Parathyroid adenoma (tissue), 2 donors: ENCODE results near the gene DFFB.

Experiments used
- H2AFZ ChIP-seq: fragments of 300-600 bp; sonication (generic); one replicate; pipeline ENCODE4 v1.7.0; 2017; ENCODE audit warnings: antibody characterized with exemption, mild to moderate bottlenecking
- H3K27ac ChIP-seq: fragments of 300-600 bp; sonication (generic); one replicate; pipeline ENCODE4 v1.7.0; 2017
- H3K27me3 ChIP-seq: fragments of 300-600 bp; sonication (generic); one replicate; pipeline ENCODE4 v1.7.0; 2017; ENCODE audit warnings: low read length; ENCODE audit not compliant: control insufficient read depth, insufficient read depth
- H3K36me3 ChIP-seq: fragments of 300-600 bp; sonication (generic); one replicate; pipeline ENCODE4 v1.7.0; 2017; ENCODE audit warnings: low read length; ENCODE audit not compliant: control insufficient read depth, insufficient read depth
- H3K4me1 ChIP-seq: fragments of 300-600 bp; sonication (generic); one replicate; pipeline ENCODE4 v1.7.0; 2017; ENCODE audit warnings: control low read depth
- H3K4me2 ChIP-seq: fragments of 300-600 bp; sonication (generic); one replicate; pipeline ENCODE4 v1.7.0; 2017; ENCODE audit warnings: low read length
- H3K4me3 ChIP-seq: fragments of 300-600 bp; sonication (generic); one replicate; pipeline ENCODE4 v1.7.0; 2017; ENCODE audit warnings: low read depth, low read length
- H3K79me2 ChIP-seq: fragments of 300-600 bp; sonication (generic); one replicate; pipeline ENCODE4 v1.7.0; 2017; ENCODE audit warnings: control low read depth
- H3K9ac ChIP-seq: fragments of 300-600 bp; sonication (generic); one replicate; pipeline ENCODE4 v1.7.0; 2017; ENCODE audit warnings: mild to moderate bottlenecking
- H3K9me3 ChIP-seq: fragments of 300-600 bp; sonication (generic); one replicate; pipeline ENCODE4 v1.7.0; 2017; ENCODE audit warnings: low read length; ENCODE audit not compliant: control insufficient read depth
- TF ChIP-seq, protein P1 (sequence below): fragments of 300-600 bp; sonication (generic); IDR thresholded peaks from one replicate; pipeline ENCODE4 v1.7.0; 2017; ENCODE audit warnings: antibody characterized with exemption, mild to moderate bottlenecking
- donor health status: primary hyperparathyroidism.

The DFFB gene

DNA sequence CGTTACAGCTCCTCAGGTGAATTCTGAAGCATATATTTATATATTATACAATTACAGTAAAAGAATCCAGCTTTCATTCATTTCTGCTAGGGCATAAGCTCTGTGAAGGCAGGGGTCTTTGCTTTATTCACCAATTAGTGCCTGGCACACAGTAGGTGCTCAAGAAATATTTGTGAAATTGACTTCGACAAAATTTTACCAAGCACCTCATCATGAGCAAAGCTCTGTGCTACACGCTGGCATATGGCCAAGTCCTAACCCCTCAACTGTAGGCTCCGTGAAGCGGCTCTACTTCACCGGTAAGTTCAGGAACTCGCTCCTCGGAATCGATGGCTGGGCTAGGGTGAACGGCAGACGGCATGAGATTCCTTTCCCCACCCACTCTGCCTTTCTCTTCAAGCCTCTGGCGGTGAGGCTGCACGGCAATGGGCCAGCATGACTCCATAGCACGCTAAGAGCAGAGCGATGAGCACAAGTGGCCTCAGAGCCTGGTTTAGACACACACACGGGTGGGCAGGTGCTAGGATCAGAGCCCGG, 34.1 kb downstream of the DFFB start:
- no peaks in the 10 kb centered on the region for H3K79me2 ChIP-seq
- H3K36me3 ChIP-seq = no peaks in the 10 kb centered on the region
- no peak overlapping the region for H3K4me3 ChIP-seq
- no peaks in the 10 kb centered on the region for H3K9me3 ChIP-seq
- H3K9ac ChIP-seq = no peak overlapping the region
- no peak overlapping the region for H3K27ac ChIP-seq
- H3K27me3 ChIP-seq = no peaks in the 10 kb centered on the region
- H2AFZ ChIP-seq = no peak overlapping the region
- TF ChIP-seq, protein P1, sequence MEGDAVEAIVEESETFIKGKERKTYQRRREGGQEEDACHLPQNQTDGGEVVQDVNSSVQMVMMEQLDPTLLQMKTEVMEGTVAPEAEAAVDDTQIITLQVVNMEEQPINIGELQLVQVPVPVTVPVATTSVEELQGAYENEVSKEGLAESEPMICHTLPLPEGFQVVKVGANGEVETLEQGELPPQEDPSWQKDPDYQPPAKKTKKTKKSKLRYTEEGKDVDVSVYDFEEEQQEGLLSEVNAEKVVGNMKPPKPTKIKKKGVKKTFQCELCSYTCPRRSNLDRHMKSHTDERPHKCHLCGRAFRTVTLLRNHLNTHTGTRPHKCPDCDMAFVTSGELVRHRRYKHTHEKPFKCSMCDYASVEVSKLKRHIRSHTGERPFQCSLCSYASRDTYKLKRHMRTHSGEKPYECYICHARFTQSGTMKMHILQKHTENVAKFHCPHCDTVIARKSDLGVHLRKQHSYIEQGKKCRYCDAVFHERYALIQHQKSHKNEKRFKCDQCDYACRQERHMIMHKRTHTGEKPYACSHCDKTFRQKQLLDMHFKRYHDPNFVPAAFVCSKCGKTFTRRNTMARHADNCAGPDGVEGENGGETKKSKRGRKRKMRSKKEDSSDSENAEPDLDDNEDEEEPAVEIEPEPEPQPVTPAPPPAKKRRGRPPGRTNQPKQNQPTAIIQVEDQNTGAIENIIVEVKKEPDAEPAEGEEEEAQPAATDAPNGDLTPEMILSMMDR = no peak
- H3K4me1 ChIP-seq = no peaks in the 10 kb centered on the region
- H3K4me2 ChIP-seq = no peak overlapping the region

DNA sequence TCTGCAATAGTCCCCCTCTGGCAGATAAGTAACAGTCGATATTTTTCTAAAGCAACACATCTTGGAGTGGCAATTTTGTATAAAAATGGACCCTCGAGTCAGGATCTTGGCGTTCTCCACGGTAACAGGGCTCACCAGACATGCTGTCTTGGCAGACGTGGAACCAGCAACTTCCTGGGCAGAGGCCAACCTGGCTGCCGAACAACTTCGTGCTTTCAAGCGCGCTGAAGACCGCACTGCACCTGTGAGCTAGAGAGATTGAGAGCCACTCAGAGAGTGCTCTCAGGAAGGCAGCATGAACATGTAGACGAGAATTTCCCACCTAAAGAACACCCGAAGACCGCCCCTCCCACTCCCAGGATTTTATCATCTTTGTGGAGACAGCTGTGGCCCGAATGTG, 35.5 kb downstream of the DFFB start:
- Histone ChIP-seq H3K27me3 (no peaks in the 10 kb centered on the region), H3K4me1 (no peaks in the 10 kb centered on the region), H3K36me3 (no peaks in the 10 kb centered on the region), H3K79me2 (peaks cover 1% of the 10 kb centered on the region), H3K9ac (no peak overlapping the region), H3K4me3 (no peak overlapping the region), H3K27ac (no peak overlapping the region), H3K9me3 (no peaks in the 10 kb centered on the region), H2AFZ (no peak overlapping the region), H3K4me2 (no peak overlapping the region)
- TF ChIP-seq, protein P1 = no peak

DNA sequence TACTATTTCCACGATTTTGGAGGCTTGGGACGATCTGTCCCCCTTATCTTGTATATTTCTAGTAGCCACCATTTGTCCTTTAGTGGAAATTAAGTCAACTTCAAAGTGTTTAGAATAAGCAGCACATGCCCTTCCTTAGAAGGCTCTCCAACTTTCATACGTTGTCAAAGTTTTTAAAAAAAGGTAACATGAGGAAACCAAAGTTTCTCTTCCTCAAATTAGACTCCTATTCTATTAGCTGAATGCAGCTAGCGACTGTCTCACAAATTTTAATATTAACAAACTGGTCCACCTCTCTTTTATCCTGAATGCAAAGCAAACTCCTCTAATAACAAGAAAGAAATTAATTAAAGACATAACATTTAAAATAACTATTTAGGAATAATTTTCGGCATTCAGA, 35.9 kb downstream of the DFFB start:
- Histone ChIP-seq H3K9ac (no peak overlapping the region), H3K27ac (no peak overlapping the region), H3K9me3 (no peaks in the 10 kb centered on the region), H3K27me3 (no peaks in the 10 kb centered on the region), H3K79me2 (peaks cover 4% of the 10 kb centered on the region), H3K4me1 (no peaks in the 10 kb centered on the region), H3K36me3 (no peaks in the 10 kb centered on the region), H3K4me2 (no peak overlapping the region), H3K4me3 (no peak overlapping the region), H2AFZ (no peak overlapping the region)
- TF ChIP-seq, protein P1 = no peak

DNA sequence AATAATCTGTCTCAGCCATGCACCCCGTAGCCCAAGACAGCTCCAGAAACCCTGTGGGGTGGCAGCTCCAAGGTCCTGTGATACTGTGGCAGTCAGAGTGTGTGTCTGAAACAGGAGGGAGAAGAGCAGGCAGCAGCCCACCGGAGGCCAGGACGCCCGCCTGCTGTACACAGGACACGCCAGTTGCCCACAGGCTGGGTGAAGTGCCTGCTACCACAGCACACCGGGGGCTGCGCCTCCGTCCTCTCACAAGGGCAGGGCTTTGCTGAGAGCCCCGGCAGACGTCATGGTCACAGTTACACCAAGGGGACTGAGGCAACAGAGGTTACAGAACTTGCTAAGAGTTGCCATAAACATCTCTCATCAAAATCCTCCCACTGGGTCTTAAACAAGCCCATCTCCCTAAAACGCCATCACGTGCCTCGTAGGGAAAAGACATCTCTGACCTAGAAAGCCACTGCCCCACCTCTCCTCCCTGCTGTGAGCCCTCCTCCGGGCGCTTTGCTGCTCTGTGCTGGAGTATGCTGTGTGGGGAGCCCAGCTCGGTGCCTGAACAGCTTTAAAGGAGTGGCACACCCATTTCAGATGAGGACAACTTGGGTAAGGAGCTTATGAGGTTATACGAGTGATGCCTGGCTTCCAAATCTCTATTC, 37.5 kb downstream of the DFFB start:
- no peak overlapping the region for H3K27ac ChIP-seq
- TF ChIP-seq, protein P1 = no peak
- H3K4me3 ChIP-seq = no peak overlapping the region

More for the DNA sequence above, 37.5 kb downstream of the DFFB start:
- Histone ChIP-seq H3K36me3 (no peaks in the 10 kb centered on the region), H3K79me2 (peaks cover 12% of the 10 kb centered on the region), H2AFZ (no peak overlapping the region), H3K9me3 (no peaks in the 10 kb centered on the region), H3K4me2 (no peak overlapping the region), H3K9ac (no peak overlapping the region), H3K4me1 (no peaks in the 10 kb centered on the region), H3K27me3 (no peaks in the 10 kb centered on the region)
